Prostate gland (tissue), 2 donors: ENCODE measurements around the gene NANOG.

Experiments used
- CTCF ChIP-seq, 4 experiments: fragments of 200-600 bp in 2 of 4; fragments of 450-650 bp in 2 of 4; sonication (generic) in 2 of 4; IDR thresholded peaks; 1 replicate in 3 of 4; 2 replicates in 1 of 4; pipeline ENCODE4 v1.5.1; 2016 to 2019; ENCODE audit warnings: antibody characterized with exemption in 4 of 4, mild to moderate bottlenecking in 2 of 4, moderate library complexity in 2 of 4
- POLR2A ChIP-seq: fragments of 450-650 bp; IDR thresholded peaks from one replicate; pipeline ENCODE4 v1.6.1; 2016; ENCODE audit warnings: antibody characterized with exemption, mild to moderate bottlenecking
- POLR2AphosphoS5 ChIP-seq: sonication (generic); formaldehyde crosslinking; IDR thresholded peaks from one replicate; pipeline ENCODE4 v1.6.1; 2017; ENCODE audit warnings: antibody characterized with exemption

DNA sequence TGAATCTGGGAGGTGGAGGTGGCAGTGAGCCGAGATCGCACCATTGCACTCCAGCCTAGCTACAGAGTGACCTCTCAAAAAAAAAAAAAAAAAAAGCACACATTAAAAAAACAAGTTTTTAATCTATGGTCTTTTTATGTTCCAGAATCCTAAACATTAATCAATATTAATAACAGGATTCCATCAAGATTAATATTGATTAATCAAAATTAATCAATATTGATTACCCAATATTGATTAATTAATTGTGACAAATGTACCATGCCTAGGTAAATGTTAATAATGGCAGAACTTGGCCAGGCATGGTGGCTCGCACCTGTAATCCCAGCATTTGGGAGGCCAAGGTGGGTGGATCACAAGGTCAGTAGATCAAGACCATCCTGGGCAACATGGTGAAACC lies 7.9 kb upstream of the NANOG start:
- TF ChIP-seq CTCF (IDR thresholded peaks at IDR 0.05) (no peak), POLR2A (no peak), POLR2AphosphoS5 (no peak)
